NOMO-1 treated with dmso at 0.1 percent for 144 hours (cell line): ENCODE measurements around the gene CDC20.
A peak's percentile ranks its signal among the peaks of the same experiment; 100 is the strongest.
"Not testable (repeated sequence)": the region's sequence is repeated elsewhere in the genome, so short reads cannot be mapped to it uniquely, and the experiment has no call there.

Experiments
- DNase-seq: peaks from one replicate; lab custom pipeline; 2025; ENCODE audit not compliant: unreplicated experiment; lab: John Stamatoyannopoulos, UW

CDC20 gene

GRCh38 chr1:43379476-43379875 lies 20.7 kb downstream of the CDC20 start:
- DNase-seq, result no peak

GRCh38 chr1:43381612-43382011 lies 22.8 kb downstream of the CDC20 start:
- DNase-seq, result peak; percentile 41

- no peak for DNase-seq
Measured at GRCh38 chr1:43382027-43382779, 23.4 kb downstream of the CDC20 start.

GRCh38 chr1:43383449-43383848 lies 24.7 kb downstream of the CDC20 start:
- DNase-seq, result no peak

- DNase-seq, result no peak
Measured at GRCh38 chr1:43386676-43387075, 27.9 kb downstream of the CDC20 start.

GRCh38 chr1:43387976-43388599 lies 29.3 kb downstream of the CDC20 start:
- no peak for DNase-seq

GRCh38 chr1:43388613-43389012 lies 29.8 kb downstream of the CDC20 start:
- DNase-seq, result no peak

GRCh38 chr1:43389326-43390313 lies 30.8 kb downstream of the CDC20 start, which contains the start of the genes MED8 and SZT2:
TSS of gene MED8 (minus strand) at chr1:43389800. CDS start at chr1:43389764, 36 bp downstream.
TSS of gene SZT2 (plus strand) at chr1:43389899. CDS start at chr1:43389969, 70 bp downstream.
- peak; percentile 87 for DNase-seq

- DNase-seq, result no peak
Measured at GRCh38 chr1:43392702-43393101, 33.9 kb downstream of the CDC20 start.

- no peak for DNase-seq
Measured at GRCh38 chr1:43395523-43395922, 36.7 kb downstream of the CDC20 start.

- no peak for DNase-seq
Measured at GRCh38 chr1:43396059-43396458, 37.3 kb downstream of the CDC20 start.

GRCh38 chr1:43398227-43398626 lies 39.4 kb downstream of the CDC20 start:
- no peak for DNase-seq

GRCh38 chr1:43400441-43400840 lies 41.7 kb downstream of the CDC20 start:
- DNase-seq, result not testable (repeated sequence)

GRCh38 chr1:43402089-43402865 lies 43.5 kb downstream of the CDC20 start:
- no peak for DNase-seq

GRCh38 chr1:43404353-43404752 lies 45.6 kb downstream of the CDC20 start:
- DNase-seq, result no peak

GRCh38 chr1:43405219-43405875 lies 46.6 kb downstream of the CDC20 start:
- DNase-seq, result no peak

- no peak for DNase-seq
Measured at GRCh38 chr1:43405876-43406234, 47.1 kb downstream of the CDC20 start.

- DNase-seq, result no peak
Measured at GRCh38 chr1:43410571-43410970, 51.8 kb downstream of the CDC20 start.
